Measurements from ENCODE around the gene LGALS9. TPM values are rescaled to one million over a fixed set of nuclear protein-coding genes. Genes with fewer than 3 reads are reported as not detected.
"Not testable (repeated sequence)": the region's sequence is repeated elsewhere in the genome, so short reads cannot be mapped to it uniquely, and the experiment has no call there.

LGALS9 gene
- polyA plus RNA-seq, 1 donor from 2014 or later, result not detected

GRCh38 chr17:27637818-27638217 lies 6.8 kb downstream of the LGALS9 start:
- not testable (repeated sequence) for H3K27ac ChIP-seq (ENCODE audit: low read length); H3K9me3 ChIP-seq (ENCODE audit: low read length); H3F3A ChIP-seq (ENCODE audit: insufficient read depth, low read length, poor library complexity, severe bottlenecking); H3K9me2 ChIP-seq (ENCODE audit: insufficient read depth, low read length); H3K27me3 ChIP-seq (ENCODE audit: insufficient read depth, low read depth, low read length); H3K79me2 ChIP-seq (replicated peaks; ENCODE audit: insufficient read depth, low read length); H3K4me2 ChIP-seq (ENCODE audit: low read length); H3K9ac ChIP-seq (ENCODE audit: low read length); H4K20me1 ChIP-seq (ENCODE audit: insufficient read depth); H3K36me3 ChIP-seq (ENCODE audit: insufficient read depth, low read length); H2AFZ ChIP-seq (ENCODE audit: low read depth, low read length); H3K4me3 ChIP-seq (ENCODE audit: low read length)

GRCh38 chr17:27638415-27638914 lies 7.5 kb downstream of the LGALS9 start:
- H2AFZ ChIP-seq (ENCODE audit: low read depth, low read length); H3K9me2 ChIP-seq (ENCODE audit: insufficient read depth, low read length); H3K9ac ChIP-seq (ENCODE audit: low read length); H3K27me3 ChIP-seq (ENCODE audit: insufficient read depth, low read depth, low read length); H4K20me1 ChIP-seq (ENCODE audit: insufficient read depth); H3K27ac ChIP-seq (ENCODE audit: low read length); H3K4me2 ChIP-seq (ENCODE audit: low read length); H3K4me3 ChIP-seq (ENCODE audit: low read length); H3F3A ChIP-seq (ENCODE audit: insufficient read depth, low read length, poor library complexity, severe bottlenecking); H3K79me2 ChIP-seq (replicated peaks; ENCODE audit: insufficient read depth, low read length); H3K36me3 ChIP-seq (ENCODE audit: insufficient read depth, low read length); H3K9me3 ChIP-seq (ENCODE audit: low read length): not testable (repeated sequence)

GRCh38 chr17:27640790-27641189 lies 9.8 kb downstream of the LGALS9 start:
- Histone ChIP-seq H3K9me3 (ENCODE audit: low read length) (no peaks in the 10 kb centered on the region), H3K27ac (ENCODE audit: low read length) (no peak overlapping the region), H3K9ac (ENCODE audit: low read length) (no peak overlapping the region), H4K20me1 (ENCODE audit: insufficient read depth) (no peaks in the 10 kb centered on the region), H2AFZ (ENCODE audit: low read depth, low read length) (no peak overlapping the region), H3K36me3 (ENCODE audit: insufficient read depth, low read length) (no peaks in the 10 kb centered on the region), H3K27me3 (ENCODE audit: insufficient read depth, low read depth, low read length) (no peaks in the 10 kb centered on the region), H3K4me2 (ENCODE audit: low read length) (no peak overlapping the region), H3K9me2 (ENCODE audit: insufficient read depth, low read length) (no peaks in the 10 kb centered on the region), H3K79me2 (replicated peaks; ENCODE audit: insufficient read depth, low read length) (no peaks in the 10 kb centered on the region), H3F3A (ENCODE audit: insufficient read depth, low read length, poor library complexity, severe bottlenecking) (no peaks in the 10 kb centered on the region), H3K4me3 (ENCODE audit: low read length) (no peak overlapping the region)
- TF ChIP-seq RAD21 (conservative IDR thresholded peaks at IDR 0.05) (no peak), TAF1 (IDR thresholded peaks at IDR 0.05; ENCODE audit: low read depth) (no peak), POLR2AphosphoS5 (IDR thresholded peaks at IDR 0.05) (no peak), EZH2 (IDR thresholded peaks at IDR 0.05; ENCODE audit: borderline replicate concordance, insufficient read depth, low read length, poor library complexity, severe bottlenecking) (no peak), SMC3 (conservative IDR thresholded peaks at IDR 0.05; ENCODE audit: poor library complexity) (no peak), MXI1 (conservative IDR thresholded peaks at IDR 0.05; ENCODE audit: poor library complexity, severe bottlenecking) (no peak), CTCF (IDR thresholded peaks at IDR 0.05; ENCODE audit: poor library complexity, severe bottlenecking) (no peak), EP300 (conservative IDR thresholded peaks at IDR 0.05; ENCODE audit: poor library complexity, severe bottlenecking) (no peak), REST (IDR thresholded peaks at IDR 0.05; ENCODE audit: borderline replicate concordance) (no peak)

Measured in neural cell (in vitro differentiated cells).